Stimulated activated CD8-positive, alpha-beta memory T cell treated with anti-CD3 and anti-CD28 coated beads, Interleukin-7, amount 100 ng/mL, for 24 hours (primary cell): ENCODE results near the gene SNCB.

Experiments used
- DNase-seq: peaks from one replicate; pipeline ENCODE4 v3.0.0-alpha.2; 2020; ENCODE audit warnings: low read depth

Gene SNCB

DNA sequence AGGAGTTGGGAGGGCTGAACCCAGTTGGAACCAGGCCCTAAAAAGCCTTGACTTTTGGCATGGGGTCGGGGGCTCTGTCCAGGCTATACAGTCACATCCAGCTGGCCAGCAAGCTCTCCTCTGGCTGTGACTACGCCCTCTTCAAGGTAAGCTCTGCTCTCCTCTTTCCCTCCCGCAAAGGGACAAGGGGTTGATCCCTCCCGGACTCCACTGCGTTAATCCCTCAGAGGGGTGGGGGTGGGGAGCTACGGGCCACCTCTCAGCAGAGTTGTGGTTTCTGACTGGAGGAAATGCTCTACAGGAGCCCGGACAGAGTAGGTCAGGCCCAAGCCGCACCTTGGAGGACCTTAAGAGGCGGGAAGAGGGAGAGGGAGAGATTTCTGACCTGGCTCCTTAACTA is 14.0 kb upstream of the SNCB start:
- DNase-seq: no peak

DNA sequence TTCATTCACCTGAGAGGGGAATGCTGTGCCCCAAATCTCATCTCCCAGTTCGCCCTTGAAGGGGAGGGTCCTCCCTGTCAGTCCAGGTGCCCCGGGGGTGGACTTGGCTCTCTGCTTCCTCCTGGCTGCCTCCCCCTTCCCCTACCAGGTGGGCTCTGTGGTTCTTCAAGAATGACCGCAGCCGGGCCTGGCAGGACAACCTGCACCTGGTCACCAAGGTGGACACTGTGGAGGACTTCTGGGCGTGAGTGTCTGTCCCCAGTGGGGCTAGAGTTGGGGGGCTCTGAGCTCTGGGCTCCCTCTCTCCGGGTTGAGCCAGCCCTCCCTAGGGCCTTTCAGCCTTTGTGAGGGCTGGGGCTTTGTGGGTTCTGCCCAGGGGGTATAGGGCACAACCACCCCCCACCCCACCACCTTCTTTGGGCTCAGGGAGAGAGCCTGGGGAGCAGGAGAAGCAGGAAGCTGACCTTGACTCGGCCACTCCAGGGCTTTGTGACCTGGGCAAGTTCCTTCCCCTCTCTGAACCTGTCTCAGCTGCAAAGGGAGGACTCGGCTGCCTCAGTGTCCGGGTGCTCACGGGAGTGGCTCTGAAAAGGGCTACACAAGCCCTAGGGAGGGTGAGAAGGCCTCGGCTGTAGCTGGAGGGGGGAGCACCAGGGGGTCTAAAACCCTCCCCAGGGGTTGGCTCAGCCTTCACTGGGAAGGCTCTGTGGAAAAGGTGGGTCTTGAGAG is 13.3 kb upstream of the SNCB start:
- DNase-seq: no peak

GRCh38 chr5:176642675-176643490 is 12.5 kb upstream of the SNCB start:
- DNase-seq: no peak

- DNase-seq: no peak
These were observed 10.3 kb upstream of the SNCB start for GRCh38 chr5:176640616-176641015.

- no peak for DNase-seq
These were observed 9.6 kb upstream of the SNCB start for GRCh38 chr5:176639981-176640380.

DNA sequence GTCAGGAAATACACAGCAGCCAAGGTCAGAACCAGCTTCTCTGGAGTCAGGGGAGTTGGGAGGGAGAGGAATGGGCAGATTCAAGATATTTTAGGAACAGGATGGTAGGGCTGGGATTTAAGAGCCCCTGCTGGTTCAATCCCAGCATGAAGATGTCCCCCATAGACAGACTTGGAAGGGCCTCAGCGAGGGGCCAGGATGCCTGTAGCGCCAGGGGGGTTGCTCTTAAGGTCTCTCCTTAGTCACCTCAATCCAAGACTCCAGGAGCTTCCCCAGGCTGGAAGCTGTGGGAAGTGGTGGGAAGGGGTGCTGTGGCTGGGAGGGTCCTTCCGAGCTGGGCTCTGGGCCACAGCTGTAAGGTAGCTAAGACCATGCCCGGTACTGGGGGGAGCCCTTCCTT is 8.9 kb upstream of the SNCB start:
- no peak for DNase-seq

- DNase-seq: no peak
These were observed 8.1 kb upstream of the SNCB start for GRCh38 chr5:176638437-176638836.

DNA sequence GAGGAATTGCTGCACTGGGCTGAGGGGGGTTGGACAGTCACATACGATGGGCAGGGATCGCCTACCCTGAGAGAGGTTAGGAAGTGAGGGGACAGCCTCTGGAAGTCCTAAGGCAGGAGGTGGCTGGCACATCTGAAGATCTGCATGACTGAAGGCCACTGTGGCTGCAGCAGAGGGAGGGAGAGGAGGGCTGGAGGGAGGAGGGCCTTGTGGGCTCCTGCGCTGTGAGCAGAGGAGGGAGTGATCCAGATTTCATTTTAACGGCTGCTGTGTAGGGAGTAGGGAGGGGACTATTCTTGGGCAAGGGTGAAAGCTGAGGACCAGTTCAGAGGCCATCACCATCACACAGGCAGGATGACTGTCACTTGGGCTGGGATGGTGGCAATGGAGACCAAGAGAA is 7.2 kb upstream of the SNCB start:
- no peak for DNase-seq

GRCh38 chr5:176636426-176636825 is 6.1 kb upstream of the SNCB start:
- no peak for DNase-seq

- DNase-seq: no peak
These were observed 3.3 kb upstream of the SNCB start for GRCh38 chr5:176633598-176633997.

DNA sequence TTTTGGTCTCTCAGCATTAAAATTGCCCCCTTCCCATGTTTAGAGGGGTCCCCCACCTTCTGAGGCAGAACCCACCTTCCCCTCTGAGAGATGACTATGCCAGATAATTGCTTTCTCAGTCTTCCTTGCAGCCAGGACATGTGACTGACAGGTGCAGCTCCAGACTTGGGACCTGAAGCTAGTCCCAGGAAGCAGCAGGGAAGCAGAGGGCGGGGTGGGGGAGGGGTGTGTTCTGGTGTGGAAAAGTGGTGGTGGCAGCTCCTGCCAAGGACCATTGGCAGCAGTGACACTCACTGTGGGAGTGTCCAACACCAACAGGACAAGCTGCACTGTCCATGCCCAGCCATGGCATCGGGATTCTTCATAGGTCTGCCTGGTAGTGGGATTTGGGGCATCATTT is 2.4 kb upstream of the SNCB start:
- DNase-seq: no peak

DNA sequence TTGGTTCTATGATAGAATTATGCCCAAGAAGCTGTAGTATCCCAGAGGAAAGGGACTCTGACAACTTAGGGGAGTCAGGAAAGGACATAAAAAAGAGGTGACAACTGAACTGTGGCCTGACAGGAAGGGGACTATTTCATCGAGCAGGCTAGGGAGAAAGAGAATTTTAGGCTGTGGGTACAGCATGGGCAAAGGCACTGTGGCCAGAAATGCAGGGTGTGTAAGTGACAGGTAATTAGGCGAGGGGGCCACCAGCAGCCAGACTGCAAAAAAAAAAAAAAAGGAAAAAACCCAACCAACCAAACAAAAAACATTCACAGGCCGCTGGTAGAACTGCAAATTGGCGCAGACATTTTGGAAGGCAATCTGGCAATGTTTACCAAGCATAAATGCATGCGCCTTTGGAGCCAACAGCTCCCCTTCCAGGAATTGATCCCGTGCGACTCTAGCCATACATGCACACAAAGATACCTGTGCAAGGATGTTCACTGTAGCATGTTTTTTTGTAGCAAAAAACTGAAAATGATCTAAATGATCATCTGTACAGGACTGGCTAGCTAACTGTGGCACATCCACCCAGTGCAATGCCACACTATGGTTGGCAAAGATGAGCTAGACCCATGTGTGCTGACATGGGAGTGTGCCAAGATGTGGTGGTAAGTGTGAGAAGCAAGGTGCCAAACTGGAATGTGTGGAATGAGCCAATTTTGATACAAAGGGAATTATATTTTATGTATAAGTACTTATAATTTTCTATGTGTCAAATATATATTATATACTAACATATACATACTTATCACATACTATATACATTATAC is 1.3 kb upstream of the SNCB start:
- DNase-seq: no peak

DNA sequence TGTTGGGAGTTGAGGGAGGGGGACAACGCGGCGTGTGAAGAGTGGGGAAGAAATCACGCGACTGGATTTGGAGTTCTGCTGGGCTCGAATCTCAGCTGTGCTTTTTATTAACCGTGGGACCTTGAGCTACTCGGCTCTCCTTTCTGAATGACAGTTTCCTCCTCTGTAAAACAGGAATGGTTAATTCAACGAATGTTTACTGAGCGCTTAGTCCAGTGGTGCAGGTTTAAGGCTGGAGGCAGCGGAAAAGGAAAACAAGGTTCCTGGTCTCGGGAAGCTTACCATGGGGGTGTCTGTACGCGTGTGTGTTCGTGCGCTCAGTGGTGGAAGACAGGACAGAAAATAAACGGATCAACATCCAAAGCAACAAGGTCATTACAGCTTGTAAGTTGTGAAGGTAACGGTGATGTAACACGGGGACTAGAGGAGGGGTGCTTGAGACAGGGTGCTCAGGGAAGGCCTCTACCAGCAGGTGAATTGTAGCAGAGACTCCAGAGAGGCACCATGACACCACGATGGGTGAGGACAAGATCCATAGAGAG is 418 bp upstream of the SNCB start:
- no peak for DNase-seq

- no peak for DNase-seq
These were observed 949 bp downstream of the SNCB start for GRCh38 chr5:176629317-176629852.

DNA sequence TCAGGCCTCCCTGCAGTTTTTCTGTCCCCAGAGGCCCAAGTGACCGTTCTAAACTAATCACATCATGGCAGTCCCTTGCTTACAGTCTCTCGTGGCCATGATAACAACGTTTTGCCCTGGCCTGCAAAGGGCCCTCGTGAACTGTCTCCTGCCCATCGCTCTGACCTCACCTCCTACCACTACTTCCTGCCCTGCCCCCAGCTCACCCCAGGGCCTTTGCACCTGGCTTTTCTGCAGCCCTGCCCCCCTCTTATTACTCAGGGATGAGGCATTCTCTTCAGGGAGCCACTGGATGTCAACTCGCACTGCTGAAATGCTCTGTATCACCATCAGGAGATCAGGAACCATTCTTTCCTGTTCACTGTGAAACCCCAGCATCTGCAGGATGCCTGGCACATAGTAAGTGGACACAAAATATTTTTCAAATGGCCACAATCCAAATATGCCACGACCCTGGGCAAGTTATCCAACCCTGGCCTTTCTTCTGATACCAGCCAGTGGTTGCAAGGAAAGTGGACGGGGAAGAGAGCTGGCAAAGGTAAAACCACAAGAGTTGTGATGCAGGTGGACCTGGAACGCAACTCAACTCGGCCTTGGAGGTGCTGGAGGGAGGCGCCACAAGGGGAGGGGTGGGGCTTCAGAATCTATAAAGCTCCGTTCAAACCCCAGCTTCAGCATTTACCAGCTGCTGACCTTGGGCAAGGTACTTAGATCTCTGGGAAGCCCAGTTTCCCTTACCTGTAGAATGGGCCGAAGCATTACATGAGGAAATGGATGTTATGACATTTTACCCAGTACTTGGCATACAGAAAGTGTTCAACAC is 1.7 kb downstream of the SNCB start:
- DNase-seq: no peak

DNA sequence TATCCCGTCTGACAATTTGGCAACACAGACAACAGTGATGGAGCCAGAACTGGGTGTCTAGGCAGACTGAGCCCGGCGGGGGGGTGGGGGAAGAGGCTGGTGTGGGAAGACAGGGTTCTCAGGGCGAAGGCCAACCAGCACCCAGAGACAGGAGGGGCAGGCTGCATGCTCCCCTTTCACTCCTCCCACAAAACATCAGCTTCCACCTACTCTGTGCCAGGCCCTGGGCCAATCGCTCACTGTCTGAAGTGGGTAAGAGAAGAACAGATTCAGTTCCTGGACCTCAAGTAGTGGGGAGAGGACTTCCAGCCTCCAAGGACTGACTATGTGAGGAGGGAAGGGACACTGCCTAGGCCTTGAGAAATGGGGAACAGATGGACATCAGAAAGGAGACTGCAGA is 2.8 kb downstream of the SNCB start:
- no peak for DNase-seq

- DNase-seq: no peak
These were observed 3.5 kb downstream of the SNCB start for GRCh38 chr5:176626876-176627236.

- DNase-seq: no peak
These were observed 4.1 kb downstream of the SNCB start for GRCh38 chr5:176625966-176626875.

- no peak for DNase-seq
These were observed 4.8 kb downstream of the SNCB start for GRCh38 chr5:176625512-176625911.

GRCh38 chr5:176624938-176625337 is 5.4 kb downstream of the SNCB start:
- DNase-seq: no peak
